Neural progenitor cell (in vitro differentiated cells): ENCODE data around the gene NPPB.

ENCODE experiments used
- EZH2 ChIP-seq: fragments of 200-600 bp; sonication (generic); IDR thresholded peaks from 2 replicates; pipeline ENCODE4 v1.6.1; 2017; ENCODE audit warnings: antibody characterized with exemption, mild to moderate bottlenecking, moderate library complexity
- TF ChIP-seq, protein P1 (sequence below): fragments of 200-600 bp; sonication (generic); IDR thresholded peaks from 2 replicates; pipeline ENCODE4 v1.5.1; 2017; ENCODE audit warnings: antibody characterized with exemption, mild to moderate bottlenecking

DNA sequence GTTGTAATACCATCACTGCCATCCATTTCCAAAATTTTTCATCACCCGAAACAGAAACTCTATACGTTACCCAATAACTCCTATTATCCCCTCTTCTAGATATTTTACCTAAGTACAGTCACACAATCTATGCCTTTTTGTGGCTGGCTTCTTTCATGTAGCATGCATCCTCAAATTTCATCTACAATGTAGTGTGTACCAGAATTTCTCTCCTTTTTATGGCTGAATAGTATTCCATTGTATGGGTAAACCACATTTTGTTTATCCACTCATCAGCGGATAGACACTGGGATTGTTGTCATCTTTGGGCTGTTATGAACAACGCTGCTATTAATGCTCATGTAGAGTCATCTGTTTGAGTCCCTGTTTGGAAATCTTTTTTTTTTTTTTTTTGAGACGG, 46.2 kb upstream of the NPPB start:
- TF ChIP-seq, protein P1, sequence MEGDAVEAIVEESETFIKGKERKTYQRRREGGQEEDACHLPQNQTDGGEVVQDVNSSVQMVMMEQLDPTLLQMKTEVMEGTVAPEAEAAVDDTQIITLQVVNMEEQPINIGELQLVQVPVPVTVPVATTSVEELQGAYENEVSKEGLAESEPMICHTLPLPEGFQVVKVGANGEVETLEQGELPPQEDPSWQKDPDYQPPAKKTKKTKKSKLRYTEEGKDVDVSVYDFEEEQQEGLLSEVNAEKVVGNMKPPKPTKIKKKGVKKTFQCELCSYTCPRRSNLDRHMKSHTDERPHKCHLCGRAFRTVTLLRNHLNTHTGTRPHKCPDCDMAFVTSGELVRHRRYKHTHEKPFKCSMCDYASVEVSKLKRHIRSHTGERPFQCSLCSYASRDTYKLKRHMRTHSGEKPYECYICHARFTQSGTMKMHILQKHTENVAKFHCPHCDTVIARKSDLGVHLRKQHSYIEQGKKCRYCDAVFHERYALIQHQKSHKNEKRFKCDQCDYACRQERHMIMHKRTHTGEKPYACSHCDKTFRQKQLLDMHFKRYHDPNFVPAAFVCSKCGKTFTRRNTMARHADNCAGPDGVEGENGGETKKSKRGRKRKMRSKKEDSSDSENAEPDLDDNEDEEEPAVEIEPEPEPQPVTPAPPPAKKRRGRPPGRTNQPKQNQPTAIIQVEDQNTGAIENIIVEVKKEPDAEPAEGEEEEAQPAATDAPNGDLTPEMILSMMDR, result no peak
- TF ChIP-seq EZH2, result no peak
